WTC11 (cell line): ENCODE measurements around the gene NAV3. TPM values are rescaled to one million over a fixed set of nuclear protein-coding genes. Genes with fewer than 3 reads are reported as not detected.

Experiments
- ATAC-seq: fragments of 200-7000 bp; cut with Tn5 transposase; 2 replicates; pipeline ENCODE4 v1.10.0; 2021; ENCODE audit warnings: mild to moderate bottlenecking, moderate library complexity
- CTCF ChIA-PET: fragments of 300-600 bp; sonication (Branson Sonifier 250); formaldehyde crosslinking; loops from one replicate; lab custom pipeline; 2021; ENCODE audit warnings: antibody characterized with exemption; lab: Charles Lee
- POLR2A ChIA-PET: fragments of 350-600 bp; sonication (Branson Sonifier 250); formaldehyde crosslinking; loops from one replicate; lab custom pipeline; 2021; ENCODE audit warnings: antibody characterized with exemption; lab: Charles Lee
- DNase-seq: peaks from one replicate; pipeline ENCODE4 v3.0.0; 2021; ENCODE audit warnings: low spot score
- H3K27ac Mint-ChIP-seq: 2 replicates; pipeline ENCODE4 v1.8.0; 2021; ENCODE audit warnings: mixed read lengths
- H3K27me3 Mint-ChIP-seq: 2 replicates; pipeline ENCODE4 v1.8.0; 2021; ENCODE audit warnings: low read depth, mild to moderate bottlenecking, moderate library complexity, mixed read lengths
- H3K36me3 Mint-ChIP-seq: 2 replicates; pipeline ENCODE4 v1.8.0; 2021; ENCODE audit warnings: mixed read lengths
- H3K4me1 Mint-ChIP-seq: 2 replicates; pipeline ENCODE4 v1.8.0; 2022; ENCODE audit warnings: mixed read lengths
- H3K4me3 Mint-ChIP-seq: 2 replicates; pipeline ENCODE4 v1.8.0; 2021; ENCODE audit warnings: mild to moderate bottlenecking, moderate library complexity, mixed read lengths
- H3K9me3 Mint-ChIP-seq: 2 replicates; pipeline ENCODE4 v1.8.0; 2021; ENCODE audit warnings: mixed read lengths
- AR ChIP-seq: fragments of 250-450 bp; sonication (Bioruptor Pico); IDR thresholded peaks from 2 replicates; pipeline ENCODE4 v1.9.0; 2021; ENCODE audit warnings: mild to moderate bottlenecking
- CBFB ChIP-seq: sonication (generic); formaldehyde crosslinking; IDR thresholded peaks from 2 replicates; pipeline ENCODE4 v1.8.1; 2022; ENCODE audit warnings: mild to moderate bottlenecking, low read depth, missing genetic modification reagents
- CTCF ChIP-seq: fragments of 200-600 bp; IDR thresholded peaks from 2 replicates; pipeline ENCODE4 v1.8.0; 2022; ENCODE audit warnings: antibody characterized with exemption
- ELF4 ChIP-seq: sonication (generic); formaldehyde crosslinking; IDR thresholded peaks from 2 replicates; pipeline ENCODE4 v1.8.1; 2022; ENCODE audit warnings: low read depth, mild to moderate bottlenecking, moderate library complexity, missing genetic modification reagents
- HMGA2 ChIP-seq: fragments of 250-450 bp; sonication (Bioruptor Pico); IDR thresholded peaks from 2 replicates; pipeline ENCODE4 v1.4.0; 2021; ENCODE audit warnings: mild to moderate bottlenecking, moderate library complexity
- NFE2L1 ChIP-seq: sonication (generic); formaldehyde crosslinking; IDR thresholded peaks from 2 replicates; pipeline ENCODE4 v1.8.1; 2023; ENCODE audit warnings: missing genetic modification reagents
- NR1H2 ChIP-seq: sonication (generic); formaldehyde crosslinking; IDR thresholded peaks from 2 replicates; pipeline ENCODE4 v1.9.0; 2021; ENCODE audit warnings: mild to moderate bottlenecking, moderate library complexity, missing genetic modification reagents
- OVOL2 ChIP-seq: fragments of 250-450 bp; sonication (Bioruptor Pico); IDR thresholded peaks from 2 replicates; pipeline ENCODE4 v1.9.0; 2021; ENCODE audit warnings: mild to moderate bottlenecking, borderline replicate concordance
- PREB ChIP-seq: sonication (generic); formaldehyde crosslinking; IDR thresholded peaks from 2 replicates; pipeline ENCODE4 v1.8.1; 2022; ENCODE audit warnings: mild to moderate bottlenecking, missing genetic modification reagents, moderate library complexity, borderline replicate concordance
- PRRX2 ChIP-seq: fragments of 250-450 bp; sonication (Bioruptor Pico); IDR thresholded peaks from 2 replicates; pipeline ENCODE4 v1.8.0; 2021; ENCODE audit warnings: mild to moderate bottlenecking
- RELA ChIP-seq: sonication (generic); formaldehyde crosslinking; IDR thresholded peaks from 2 replicates; pipeline ENCODE4 v1.8.1; 2022; ENCODE audit warnings: missing genetic modification reagents, mild to moderate bottlenecking, borderline replicate concordance
- SP1 ChIP-seq: sonication (generic); formaldehyde crosslinking; conservative IDR thresholded peaks from 2 replicates; pipeline ENCODE4 v1.8.1; 2022; ENCODE audit warnings: missing genetic modification reagents
- TEAD1 ChIP-seq: sonication (generic); formaldehyde crosslinking; IDR thresholded peaks from 2 replicates; pipeline ENCODE4 v1.8.0; 2022; ENCODE audit warnings: mild to moderate bottlenecking, missing genetic modification reagents
- TEAD4 ChIP-seq: sonication (generic); formaldehyde crosslinking; IDR thresholded peaks from 2 replicates; pipeline ENCODE4 v1.8.0; 2022; ENCODE audit warnings: mild to moderate bottlenecking, missing genetic modification reagents
- ZNF416 ChIP-seq: fragments of 250-450 bp; sonication (Bioruptor Pico); IDR thresholded peaks from 2 replicates; pipeline ENCODE4 v1.9.0; 2021; ENCODE audit warnings: mild to moderate bottlenecking, inconsistent platforms
- total RNA-seq: library from RNA; stranded (reverse); gene quantifications from 3 replicates; pipeline ENCODE4 v1.2.3, GENCODE V29; 2021
- TF ChIP-seq, protein P1 (sequence below): sonication (generic); formaldehyde crosslinking; IDR thresholded peaks from 2 replicates; pipeline ENCODE4 v1.8.1; 2023; ENCODE audit warnings: mild to moderate bottlenecking, missing genetic modification reagents
- TF ChIP-seq, protein P2 (sequence below): sonication (generic); formaldehyde crosslinking; IDR thresholded peaks from 2 replicates; pipeline ENCODE4 v1.8.1; 2022; ENCODE audit warnings: missing genetic modification reagents, borderline replicate concordance
- TF ChIP-seq, protein P3 (sequence below): sonication (generic); formaldehyde crosslinking; conservative IDR thresholded peaks from 2 replicates; pipeline ENCODE4 v1.8.1; 2023; ENCODE audit warnings: mild to moderate bottlenecking, low read depth, missing genetic modification reagents, moderate library complexity
- TF ChIP-seq, protein P4 (sequence below): sonication (generic); formaldehyde crosslinking; IDR thresholded peaks from 2 replicates; pipeline ENCODE4 v1.8.1; 2023; ENCODE audit warnings: mild to moderate bottlenecking, missing genetic modification reagents
- TF ChIP-seq, protein P5 (sequence below): sonication (generic); formaldehyde crosslinking; IDR thresholded peaks from 2 replicates; pipeline ENCODE4 v1.8.1; 2023; ENCODE audit warnings: mild to moderate bottlenecking, moderate library complexity, missing genetic modification reagents

The NAV3 gene
- total RNA-seq, 1 experiment from 2014 or later: 3.3 TPM

- TF ChIP-seq, protein P1, sequence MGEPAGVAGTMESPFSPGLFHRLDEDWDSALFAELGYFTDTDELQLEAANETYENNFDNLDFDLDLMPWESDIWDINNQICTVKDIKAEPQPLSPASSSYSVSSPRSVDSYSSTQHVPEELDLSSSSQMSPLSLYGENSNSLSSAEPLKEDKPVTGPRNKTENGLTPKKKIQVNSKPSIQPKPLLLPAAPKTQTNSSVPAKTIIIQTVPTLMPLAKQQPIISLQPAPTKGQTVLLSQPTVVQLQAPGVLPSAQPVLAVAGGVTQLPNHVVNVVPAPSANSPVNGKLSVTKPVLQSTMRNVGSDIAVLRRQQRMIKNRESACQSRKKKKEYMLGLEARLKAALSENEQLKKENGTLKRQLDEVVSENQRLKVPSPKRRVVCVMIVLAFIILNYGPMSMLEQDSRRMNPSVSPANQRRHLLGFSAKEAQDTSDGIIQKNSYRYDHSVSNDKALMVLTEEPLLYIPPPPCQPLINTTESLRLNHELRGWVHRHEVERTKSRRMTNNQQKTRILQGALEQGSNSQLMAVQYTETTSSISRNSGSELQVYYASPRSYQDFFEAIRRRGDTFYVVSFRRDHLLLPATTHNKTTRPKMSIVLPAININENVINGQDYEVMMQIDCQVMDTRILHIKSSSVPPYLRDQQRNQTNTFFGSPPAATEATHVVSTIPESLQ (CRISPR knock-in tag): no peak
- TF ChIP-seq SP1 (CRISPR knock-in tag): no peak
- TF ChIP-seq AR: no peak
- TF ChIP-seq TEAD4 (CRISPR knock-in tag): no peak
- TF ChIP-seq ZNF416: no peak
- no peak for TF ChIP-seq HMGA2 (CRISPR knock-in tag)
- no peak for TF ChIP-seq NFE2L1 (CRISPR knock-in tag)
- TF ChIP-seq ELF4 (CRISPR knock-in tag): no peak
- TF ChIP-seq OVOL2 (CRISPR knock-in tag): no peak
- TF ChIP-seq, protein P2, sequence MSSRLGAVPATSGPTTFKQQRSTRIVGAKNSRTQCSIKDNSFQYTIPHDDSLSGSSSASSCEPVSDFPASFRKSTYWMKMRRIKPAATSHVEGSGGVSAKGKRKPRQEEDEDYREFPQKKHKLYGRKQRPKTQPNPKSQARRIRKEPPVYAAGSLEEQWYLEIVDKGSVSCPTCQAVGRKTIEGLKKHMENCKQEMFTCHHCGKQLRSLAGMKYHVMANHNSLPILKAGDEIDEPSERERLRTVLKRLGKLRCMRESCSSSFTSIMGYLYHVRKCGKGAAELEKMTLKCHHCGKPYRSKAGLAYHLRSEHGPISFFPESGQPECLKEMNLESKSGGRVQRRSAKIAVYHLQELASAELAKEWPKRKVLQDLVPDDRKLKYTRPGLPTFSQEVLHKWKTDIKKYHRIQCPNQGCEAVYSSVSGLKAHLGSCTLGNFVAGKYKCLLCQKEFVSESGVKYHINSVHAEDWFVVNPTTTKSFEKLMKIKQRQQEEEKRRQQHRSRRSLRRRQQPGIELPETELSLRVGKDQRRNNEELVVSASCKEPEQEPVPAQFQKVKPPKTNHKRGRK: no peak
These were observed 207.0 kb downstream of the NAV3 start (continued) for GRCh38 chr12:78037707-78038106.

GRCh38 chr12:78038541-78038940 is 207.8 kb downstream of the NAV3 start:
- no peak overlapping the region for H3K4me3 Mint-ChIP-seq
- no peak for DNase-seq
- H3K27me3 Mint-ChIP-seq: no peaks in the 10 kb centered on the region
- POLR2A ChIA-PET: no interaction called here
- H3K4me1 Mint-ChIP-seq: no peaks in the 10 kb centered on the region
- H3K27ac Mint-ChIP-seq: no peak overlapping the region
- CTCF ChIA-PET: no interaction called here
- no peaks in the 10 kb centered on the region for H3K36me3 Mint-ChIP-seq
- TF ChIP-seq, protein P3, sequence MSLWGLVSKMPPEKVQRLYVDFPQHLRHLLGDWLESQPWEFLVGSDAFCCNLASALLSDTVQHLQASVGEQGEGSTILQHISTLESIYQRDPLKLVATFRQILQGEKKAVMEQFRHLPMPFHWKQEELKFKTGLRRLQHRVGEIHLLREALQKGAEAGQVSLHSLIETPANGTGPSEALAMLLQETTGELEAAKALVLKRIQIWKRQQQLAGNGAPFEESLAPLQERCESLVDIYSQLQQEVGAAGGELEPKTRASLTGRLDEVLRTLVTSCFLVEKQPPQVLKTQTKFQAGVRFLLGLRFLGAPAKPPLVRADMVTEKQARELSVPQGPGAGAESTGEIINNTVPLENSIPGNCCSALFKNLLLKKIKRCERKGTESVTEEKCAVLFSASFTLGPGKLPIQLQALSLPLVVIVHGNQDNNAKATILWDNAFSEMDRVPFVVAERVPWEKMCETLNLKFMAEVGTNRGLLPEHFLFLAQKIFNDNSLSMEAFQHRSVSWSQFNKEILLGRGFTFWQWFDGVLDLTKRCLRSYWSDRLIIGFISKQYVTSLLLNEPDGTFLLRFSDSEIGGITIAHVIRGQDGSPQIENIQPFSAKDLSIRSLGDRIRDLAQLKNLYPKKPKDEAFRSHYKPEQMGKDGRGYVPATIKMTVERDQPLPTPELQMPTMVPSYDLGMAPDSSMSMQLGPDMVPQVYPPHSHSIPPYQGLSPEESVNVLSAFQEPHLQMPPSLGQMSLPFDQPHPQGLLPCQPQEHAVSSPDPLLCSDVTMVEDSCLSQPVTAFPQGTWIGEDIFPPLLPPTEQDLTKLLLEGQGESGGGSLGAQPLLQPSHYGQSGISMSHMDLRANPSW (CRISPR knock-in tag): no peak
- TF ChIP-seq PRRX2: no peak
- TF ChIP-seq NR1H2 (CRISPR knock-in tag): no peak
- TF ChIP-seq RELA (CRISPR knock-in tag): no peak
- no peak for TF ChIP-seq TEAD1 (CRISPR knock-in tag)
- no peak for TF ChIP-seq CBFB (CRISPR knock-in tag)
- peaks cover 6% of the 10 kb centered on the region for H3K9me3 Mint-ChIP-seq
- no peak for ATAC-seq

GRCh38 chr12:78038986-78039385 is 208.3 kb downstream of the NAV3 start:
- Mint-ChIP-seq H3K27ac (no peak overlapping the region), H3K4me3 (no peak overlapping the region), H3K4me1 (no peaks in the 10 kb centered on the region), H3K9me3 (peaks cover 11% of the 10 kb centered on the region), H3K36me3 (no peaks in the 10 kb centered on the region), H3K27me3 (no peaks in the 10 kb centered on the region)
- ChIA-PET POLR2A (no interaction called here), CTCF (no interaction called here)
- ATAC-seq (no peak), DNase-seq (no peak)
- TF ChIP-seq, protein P4, sequence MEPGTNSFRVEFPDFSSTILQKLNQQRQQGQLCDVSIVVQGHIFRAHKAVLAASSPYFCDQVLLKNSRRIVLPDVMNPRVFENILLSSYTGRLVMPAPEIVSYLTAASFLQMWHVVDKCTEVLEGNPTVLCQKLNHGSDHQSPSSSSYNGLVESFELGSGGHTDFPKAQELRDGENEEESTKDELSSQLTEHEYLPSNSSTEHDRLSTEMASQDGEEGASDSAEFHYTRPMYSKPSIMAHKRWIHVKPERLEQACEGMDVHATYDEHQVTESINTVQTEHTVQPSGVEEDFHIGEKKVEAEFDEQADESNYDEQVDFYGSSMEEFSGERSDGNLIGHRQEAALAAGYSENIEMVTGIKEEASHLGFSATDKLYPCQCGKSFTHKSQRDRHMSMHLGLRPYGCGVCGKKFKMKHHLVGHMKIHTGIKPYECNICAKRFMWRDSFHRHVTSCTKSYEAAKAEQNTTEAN: no peak
- TF ChIP-seq, protein P5, sequence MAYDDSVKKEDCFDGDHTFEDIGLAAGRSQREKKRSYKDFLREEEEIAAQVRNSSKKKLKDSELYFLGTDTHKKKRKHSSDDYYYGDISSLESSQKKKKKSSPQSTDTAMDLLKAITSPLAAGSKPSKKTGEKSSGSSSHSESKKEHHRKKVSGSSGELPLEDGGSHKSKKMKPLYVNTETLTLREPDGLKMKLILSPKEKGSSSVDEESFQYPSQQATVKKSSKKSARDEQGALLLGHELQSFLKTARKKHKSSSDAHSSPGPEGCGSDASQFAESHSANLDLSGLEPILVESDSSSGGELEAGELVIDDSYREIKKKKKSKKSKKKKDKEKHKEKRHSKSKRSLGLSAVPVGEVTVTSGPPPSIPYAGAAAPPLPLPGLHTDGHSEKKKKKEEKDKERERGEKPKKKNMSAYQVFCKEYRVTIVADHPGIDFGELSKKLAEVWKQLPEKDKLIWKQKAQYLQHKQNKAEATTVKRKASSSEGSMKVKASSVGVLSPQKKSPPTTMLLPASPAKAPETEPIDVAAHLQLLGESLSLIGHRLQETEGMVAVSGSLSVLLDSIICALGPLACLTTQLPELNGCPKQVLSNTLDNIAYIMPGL: no peak
- TF ChIP-seq PREB (CRISPR knock-in tag) (no peak), CTCF (no peak)
